Ishikawa (cell line): ENCODE results near the gene MEGF6.

Experiments used
- CEBPB ChIP-seq: IDR thresholded peaks from 2 replicates; pipeline ENCODE4 v1.6.1; 2012
- CREB1 ChIP-seq: IDR thresholded peaks from 2 replicates; pipeline ENCODE4 v1.6.1; 2012; ENCODE audit warnings: low read depth
- EGR1 ChIP-seq: IDR thresholded peaks from 2 replicates; pipeline ENCODE4 v1.6.1; 2012
- EP300 ChIP-seq: IDR thresholded peaks from 2 replicates; pipeline ENCODE4 v1.6.1; 2012; ENCODE audit warnings: borderline replicate concordance
- FOXM1 ChIP-seq: IDR thresholded peaks from 2 replicates; pipeline ENCODE4 v1.6.1; 2012; ENCODE audit warnings: low read depth, borderline replicate concordance
- NFIC ChIP-seq: IDR thresholded peaks from 2 replicates; pipeline ENCODE4 v1.6.1; 2012
- RAD21 ChIP-seq: IDR thresholded peaks from 2 replicates; pipeline ENCODE4 v1.6.1; 2012; ENCODE audit warnings: low read depth
- TAF1 ChIP-seq: IDR thresholded peaks from 2 replicates; pipeline ENCODE4 v1.6.1; 2012; ENCODE audit warnings: low read depth, mild to moderate bottlenecking
- TCF12 ChIP-seq: IDR thresholded peaks from 2 replicates; pipeline ENCODE4 v1.6.1; 2012; ENCODE audit warnings: low read depth
- TEAD4 ChIP-seq: IDR thresholded peaks from 2 replicates; pipeline ENCODE4 v1.6.1; 2012
- YY1 ChIP-seq: IDR thresholded peaks from 2 replicates; pipeline ENCODE4 v1.6.1; 2012; ENCODE audit warnings: low read depth
- ZBTB7A ChIP-seq: IDR thresholded peaks from 2 replicates; pipeline ENCODE4 v1.6.1; 2012; ENCODE audit warnings: low read depth
- TF ChIP-seq, protein P1 (sequence below): IDR thresholded peaks from 2 replicates; pipeline ENCODE4 v1.6.1; 2012
- TF ChIP-seq, protein P2 (sequence below): IDR thresholded peaks from 2 replicates; pipeline ENCODE4 v1.6.1; 2012; ENCODE audit warnings: low read depth, mild to moderate bottlenecking
- TF ChIP-seq, protein P3 (sequence below): IDR thresholded peaks from 2 replicates; pipeline ENCODE4 v1.6.1; 2012

MEGF6 gene

DNA sequence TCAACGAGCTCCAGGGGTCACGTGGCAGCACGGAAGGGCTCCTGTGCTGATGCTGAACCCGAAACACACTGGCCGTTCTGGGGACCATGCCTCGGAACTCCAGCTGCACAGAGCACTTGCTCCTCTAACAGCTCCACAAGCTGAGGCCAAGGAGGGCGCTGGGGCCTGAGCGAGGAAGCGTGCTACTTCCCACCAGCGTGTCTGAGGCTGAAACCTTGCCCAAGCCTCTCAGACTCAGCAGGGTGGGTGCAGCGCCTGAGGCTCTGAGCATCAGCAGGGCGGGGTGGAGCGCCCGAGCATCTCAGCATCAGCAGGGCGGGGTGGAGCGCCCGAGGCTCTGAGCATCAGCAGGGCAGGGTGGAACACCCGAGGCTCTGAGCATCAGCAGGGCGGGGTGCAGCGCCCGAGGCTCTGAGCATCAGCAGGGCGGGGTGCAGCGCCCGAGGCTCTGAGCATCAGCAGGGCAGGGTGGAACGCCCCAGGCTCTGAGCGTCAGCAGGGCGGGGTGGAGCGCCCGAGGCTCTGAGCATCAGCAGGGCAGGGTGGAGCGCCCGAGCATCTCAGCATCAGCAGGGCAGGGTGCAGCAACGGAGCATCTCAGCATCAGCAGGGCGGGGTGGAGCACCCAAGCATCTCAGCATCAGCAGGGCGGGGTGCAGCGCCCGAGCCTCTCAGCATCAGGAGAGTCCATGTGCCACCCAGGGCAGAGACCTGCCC, 29.0 kb upstream of the MEGF6 start:
- TF ChIP-seq EGR1 (no peak), CEBPB (no peak), EP300 (no peak), YY1 (no peak), FOXM1 (no peak), CREB1 (no peak), ZBTB7A (no peak), TAF1 (no peak), TEAD4 (no peak)
- TF ChIP-seq, protein P1, sequence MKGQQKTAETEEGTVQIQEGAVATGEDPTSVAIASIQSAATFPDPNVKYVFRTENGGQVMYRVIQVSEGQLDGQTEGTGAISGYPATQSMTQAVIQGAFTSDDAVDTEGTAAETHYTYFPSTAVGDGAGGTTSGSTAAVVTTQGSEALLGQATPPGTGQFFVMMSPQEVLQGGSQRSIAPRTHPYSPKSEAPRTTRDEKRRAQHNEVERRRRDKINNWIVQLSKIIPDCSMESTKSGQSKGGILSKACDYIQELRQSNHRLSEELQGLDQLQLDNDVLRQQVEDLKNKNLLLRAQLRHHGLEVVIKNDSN, result no peak

DNA sequence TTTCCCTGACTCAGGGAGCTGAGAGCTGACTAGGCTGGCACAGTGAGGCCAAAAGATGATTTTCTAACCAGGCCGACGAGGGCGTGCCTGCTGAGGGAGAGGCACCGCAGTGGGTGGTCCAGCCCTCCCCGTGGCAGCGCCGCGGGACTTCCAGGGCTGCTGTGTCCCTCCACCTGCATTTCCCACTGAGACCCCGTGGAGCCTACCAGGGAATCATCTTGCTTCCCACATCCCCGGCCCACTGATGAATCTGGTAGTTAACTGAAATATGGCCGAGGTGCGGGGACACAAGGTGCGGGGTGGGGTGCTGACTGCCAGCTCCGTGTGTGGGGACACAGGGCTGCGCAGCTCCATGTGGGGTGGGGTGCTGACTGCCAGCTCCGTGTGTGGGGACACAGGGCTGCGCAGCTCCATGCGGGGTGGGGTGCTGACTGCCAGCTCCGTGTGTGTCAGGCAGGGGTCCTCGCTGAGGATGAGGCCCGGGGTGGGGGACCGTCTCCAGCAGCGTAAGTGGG, 28.1 kb upstream of the MEGF6 start:
- TF ChIP-seq CEBPB (no peak), TEAD4 (no peak), TCF12 (no peak), TAF1 (no peak), FOXM1 (no peak), EGR1 (no peak), RAD21 (no peak), ZBTB7A (no peak), CREB1 (no peak), NFIC (no peak), YY1 (no peak), EP300 (no peak)
- TF ChIP-seq, protein P1, result no peak
- TF ChIP-seq, protein P2, sequence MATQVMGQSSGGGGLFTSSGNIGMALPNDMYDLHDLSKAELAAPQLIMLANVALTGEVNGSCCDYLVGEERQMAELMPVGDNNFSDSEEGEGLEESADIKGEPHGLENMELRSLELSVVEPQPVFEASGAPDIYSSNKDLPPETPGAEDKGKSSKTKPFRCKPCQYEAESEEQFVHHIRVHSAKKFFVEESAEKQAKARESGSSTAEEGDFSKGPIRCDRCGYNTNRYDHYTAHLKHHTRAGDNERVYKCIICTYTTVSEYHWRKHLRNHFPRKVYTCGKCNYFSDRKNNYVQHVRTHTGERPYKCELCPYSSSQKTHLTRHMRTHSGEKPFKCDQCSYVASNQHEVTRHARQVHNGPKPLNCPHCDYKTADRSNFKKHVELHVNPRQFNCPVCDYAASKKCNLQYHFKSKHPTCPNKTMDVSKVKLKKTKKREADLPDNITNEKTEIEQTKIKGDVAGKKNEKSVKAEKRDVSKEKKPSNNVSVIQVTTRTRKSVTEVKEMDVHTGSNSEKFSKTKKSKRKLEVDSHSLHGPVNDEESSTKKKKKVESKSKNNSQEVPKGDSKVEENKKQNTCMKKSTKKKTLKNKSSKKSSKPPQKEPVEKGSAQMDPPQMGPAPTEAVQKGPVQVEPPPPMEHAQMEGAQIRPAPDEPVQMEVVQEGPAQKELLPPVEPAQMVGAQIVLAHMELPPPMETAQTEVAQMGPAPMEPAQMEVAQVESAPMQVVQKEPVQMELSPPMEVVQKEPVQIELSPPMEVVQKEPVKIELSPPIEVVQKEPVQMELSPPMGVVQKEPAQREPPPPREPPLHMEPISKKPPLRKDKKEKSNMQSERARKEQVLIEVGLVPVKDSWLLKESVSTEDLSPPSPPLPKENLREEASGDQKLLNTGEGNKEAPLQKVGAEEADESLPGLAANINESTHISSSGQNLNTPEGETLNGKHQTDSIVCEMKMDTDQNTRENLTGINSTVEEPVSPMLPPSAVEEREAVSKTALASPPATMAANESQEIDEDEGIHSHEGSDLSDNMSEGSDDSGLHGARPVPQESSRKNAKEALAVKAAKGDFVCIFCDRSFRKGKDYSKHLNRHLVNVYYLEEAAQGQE, result no peak
- TF ChIP-seq, protein P3, sequence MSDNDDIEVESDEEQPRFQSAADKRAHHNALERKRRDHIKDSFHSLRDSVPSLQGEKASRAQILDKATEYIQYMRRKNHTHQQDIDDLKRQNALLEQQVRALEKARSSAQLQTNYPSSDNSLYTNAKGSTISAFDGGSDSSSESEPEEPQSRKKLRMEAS, result no peak

DNA sequence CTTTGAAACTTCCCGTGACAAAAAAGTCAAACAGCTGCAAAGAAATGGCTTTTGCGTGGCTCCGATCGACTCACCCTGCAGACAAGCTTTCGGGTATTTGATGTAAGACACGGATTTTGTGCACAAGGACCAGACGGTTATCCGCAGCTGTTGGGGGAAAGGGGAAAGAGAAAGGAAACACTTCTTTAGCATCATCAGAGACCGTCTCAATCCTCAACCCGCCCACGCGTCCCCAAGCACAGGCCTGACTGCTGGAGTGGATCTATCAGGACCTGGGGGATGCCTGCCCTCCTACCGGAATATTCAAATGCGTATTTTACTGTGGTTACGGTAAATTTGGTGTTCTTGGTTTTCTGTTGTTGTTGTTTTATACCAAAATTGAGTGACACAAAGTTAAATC, 27.4 kb upstream of the MEGF6 start:
- TF ChIP-seq CREB1 (no peak), EGR1 (no peak), RAD21 (no peak), ZBTB7A (no peak), FOXM1 (no peak), NFIC (no peak), EP300 (no peak), TEAD4 (no peak)
- TF ChIP-seq, protein P3, result no peak
- TF ChIP-seq, protein P2, result no peak
- TF ChIP-seq, protein P1, result no peak

DNA sequence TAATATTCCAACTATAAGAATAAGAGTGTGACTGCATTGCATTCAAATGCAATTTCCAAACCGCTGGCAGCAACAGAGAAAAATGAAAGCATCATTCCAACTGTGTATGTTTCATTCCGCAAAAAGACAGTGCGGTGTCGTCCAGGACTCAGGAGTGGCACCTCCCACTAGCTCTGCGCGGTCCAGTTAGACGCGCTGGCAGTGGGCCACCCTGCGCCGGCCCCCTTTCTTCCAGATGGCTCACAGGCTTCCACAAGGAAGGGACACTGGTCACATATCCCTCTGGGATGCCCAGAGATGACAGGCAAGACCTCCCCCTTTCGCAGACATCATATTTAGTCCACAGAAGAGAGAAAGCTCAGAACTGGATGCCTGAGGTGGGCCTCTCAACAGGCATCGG, 26.7 kb upstream of the MEGF6 start:
- TF ChIP-seq TEAD4 (no peak), TAF1 (no peak)

DNA sequence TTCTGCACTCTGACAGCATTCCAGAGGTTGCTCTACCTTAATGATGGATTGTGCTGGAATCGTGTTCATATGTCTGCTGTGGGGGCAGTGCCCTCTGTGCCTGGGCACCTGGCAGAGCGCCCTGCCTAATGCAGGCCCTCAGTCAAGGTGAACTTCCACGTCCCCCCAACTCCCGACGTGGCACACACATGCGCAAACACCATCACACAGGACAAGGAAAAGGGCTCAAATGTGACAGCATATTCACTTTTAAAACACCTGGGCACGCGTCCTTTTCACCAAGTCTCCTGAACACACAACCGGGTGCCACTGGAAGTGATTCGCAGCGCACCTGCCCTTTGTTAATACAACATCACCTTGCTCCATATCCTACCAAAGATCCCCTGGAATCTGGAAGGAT, 25.2 kb upstream of the MEGF6 start:
- TF ChIP-seq, protein P1, result no peak
- no peak for TF ChIP-seq NFIC
- no peak for TF ChIP-seq TCF12
- no peak for TF ChIP-seq ZBTB7A
- no peak for TF ChIP-seq EGR1
- no peak for TF ChIP-seq CEBPB
- TF ChIP-seq EP300, result no peak
- no peak for TF ChIP-seq CREB1
- no peak for TF ChIP-seq YY1
- TF ChIP-seq FOXM1, result no peak
- TF ChIP-seq, protein P3, result no peak
- TF ChIP-seq TAF1, result no peak
- TF ChIP-seq, protein P2, result no peak
- no peak for TF ChIP-seq TEAD4
- no peak for TF ChIP-seq RAD21
